GM08714 (cell line): ENCODE measurements around the gene B3GNT9.

Experiments used
- H3K4me3 ChIP-seq: fragments of 200-500 bp; sonication (Bioruptor generic); 2 replicates; pipeline ENCODE4 v1.5.1; 2014; ENCODE audit warnings: mild to moderate bottlenecking, low read length, inconsistent platforms
- ZNF274 ChIP-seq: IDR thresholded peaks from 2 replicates; pipeline ENCODE4 v1.6.1; 2012; ENCODE audit warnings: mild to moderate bottlenecking, low read depth, low read length

Gene B3GNT9

GRCh38 chr16:67108931-67109406, 41.8 kb downstream of the B3GNT9 start:
- no peak for TF ChIP-seq ZNF274
- no peak overlapping the region; the same call in 1 of the 2 replicates for H3K4me3 ChIP-seq

- H3K4me3 ChIP-seq, result no peak overlapping the region
These were observed 42.3 kb downstream of the B3GNT9 start for GRCh38 chr16:67108489-67108888.

GRCh38 chr16:67105881-67106280, 44.9 kb downstream of the B3GNT9 start:
- TF ChIP-seq ZNF274, result no peak
- no peak overlapping the region for H3K4me3 ChIP-seq

More at GRCh38 chr16:67108489-67108888, 42.3 kb downstream of the B3GNT9 start:
- TF ChIP-seq ZNF274, result no peak

GRCh38 chr16:67105246-67105645, 45.6 kb downstream of the B3GNT9 start:
- no peak for TF ChIP-seq ZNF274
- no peak overlapping the region for H3K4me3 ChIP-seq

GRCh38 chr16:67104845-67105244, 46.0 kb downstream of the B3GNT9 start:
- no peak overlapping the region for H3K4me3 ChIP-seq
- no peak for TF ChIP-seq ZNF274

DNA sequence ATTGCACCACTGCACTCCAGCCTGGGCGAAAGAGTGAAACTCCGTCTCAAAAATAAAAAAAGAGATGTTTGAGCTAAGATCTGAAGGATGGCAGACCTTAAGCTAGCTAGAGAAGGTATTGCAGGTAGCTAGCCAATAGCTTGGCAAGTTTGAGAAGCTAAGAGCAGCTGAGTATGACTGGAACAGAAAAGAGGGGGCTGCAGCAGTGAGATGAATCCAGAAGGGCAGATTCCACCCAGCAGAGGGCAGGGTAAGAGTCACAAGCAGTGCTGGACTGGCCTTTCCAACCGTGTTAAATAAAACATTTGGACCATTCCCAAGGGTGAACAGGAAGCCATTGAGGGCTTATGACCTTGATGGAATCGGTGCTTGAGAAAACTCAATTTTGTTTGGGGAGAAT, 46.7 kb downstream of the B3GNT9 start:
- no peak for TF ChIP-seq ZNF274
- H3K4me3 ChIP-seq, result no peak overlapping the region

DNA sequence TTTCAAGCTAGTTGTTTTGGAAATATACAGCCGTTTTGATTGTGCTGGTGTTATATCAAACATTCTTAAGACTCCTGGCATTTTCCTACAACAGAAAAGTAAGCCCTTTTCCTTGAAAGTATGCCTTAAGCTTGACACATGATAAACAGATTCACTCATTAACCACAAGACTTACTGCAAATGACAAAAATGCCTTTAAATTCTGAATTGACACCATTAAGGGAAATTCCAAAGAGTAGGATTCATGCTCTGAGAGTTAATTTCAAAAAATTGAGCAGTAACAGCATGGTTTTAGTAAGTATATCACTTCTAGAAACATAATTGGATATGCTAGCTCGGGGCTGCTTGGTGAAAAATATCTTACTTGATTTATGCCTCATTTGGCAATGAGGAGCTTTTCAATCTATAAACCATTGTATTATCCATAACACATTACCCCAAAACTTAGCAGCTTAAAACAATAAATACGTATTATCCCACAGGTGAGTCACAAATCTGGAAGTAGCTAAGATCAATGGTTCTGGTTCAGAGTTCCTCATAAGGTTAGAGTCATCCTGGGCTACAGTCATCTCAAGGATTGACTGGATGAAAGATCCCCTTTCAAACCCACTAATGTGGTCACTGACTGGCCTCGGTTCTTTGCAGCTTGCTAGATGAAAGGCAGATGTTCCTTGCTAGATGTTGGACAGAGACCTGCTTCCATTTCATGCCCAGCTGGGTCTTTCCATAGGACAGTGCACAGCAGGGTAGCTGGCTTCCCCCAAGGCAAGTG, 49.3 kb downstream of the B3GNT9 start:
- TF ChIP-seq ZNF274, result no peak
- no peak overlapping the region for H3K4me3 ChIP-seq

DNA sequence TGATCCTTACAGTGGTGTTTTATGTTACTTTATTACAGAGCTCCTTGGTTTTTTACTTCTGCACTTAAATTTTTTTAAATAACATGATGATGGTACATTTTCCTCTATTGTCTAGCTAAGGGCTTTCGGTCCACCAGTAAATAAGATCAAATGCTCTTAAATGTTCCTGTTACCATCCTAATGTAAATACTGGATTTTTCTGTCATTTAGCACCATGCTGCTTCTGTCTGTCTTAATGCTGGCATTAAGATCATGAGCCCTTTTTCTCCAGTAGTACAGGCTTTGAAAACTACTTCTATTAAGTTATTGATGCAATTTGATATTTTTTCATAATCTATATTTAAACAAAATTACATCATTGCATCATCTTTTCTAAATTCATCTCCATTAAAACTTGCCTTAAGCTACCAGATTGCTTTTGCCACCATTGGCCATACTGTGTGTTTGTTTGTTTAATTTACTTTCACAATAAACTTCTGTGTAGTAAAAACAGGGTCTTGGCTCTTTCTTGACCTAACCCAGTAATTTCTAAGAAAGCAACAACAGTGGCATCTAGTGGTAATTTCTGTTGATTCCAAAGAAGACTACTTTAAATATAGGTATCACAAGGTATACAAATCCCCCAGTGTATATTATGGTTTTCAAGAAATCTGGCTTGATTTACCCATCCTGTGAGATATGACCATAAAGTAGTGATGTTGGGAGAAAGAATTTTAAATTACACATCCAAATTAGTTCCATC, 50.1 kb downstream of the B3GNT9 start:
- no peak overlapping the region for H3K4me3 ChIP-seq
- no peak for TF ChIP-seq ZNF274

DNA sequence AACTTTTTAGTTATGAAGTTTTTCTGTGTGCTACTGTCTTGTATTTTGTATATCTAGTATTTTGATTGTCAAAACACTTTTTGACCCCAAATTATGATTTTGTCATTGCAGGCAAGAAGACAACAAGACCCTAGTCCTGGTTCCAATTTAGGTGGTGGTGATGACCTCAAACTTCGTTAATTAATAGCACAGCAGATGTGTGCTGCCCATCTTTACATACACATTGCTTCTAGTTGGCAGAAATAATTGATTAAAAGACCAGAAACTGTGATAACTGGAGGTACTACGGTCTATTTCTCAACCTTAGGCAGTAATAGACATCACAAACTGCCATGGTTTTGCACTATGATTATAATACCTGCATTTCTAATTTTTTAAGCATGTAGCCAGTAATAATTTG, 52.2 kb downstream of the B3GNT9 start:
- H3K4me3 ChIP-seq, result no peak overlapping the region

More for the DNA sequence above, 52.2 kb downstream of the B3GNT9 start:
- no peak for TF ChIP-seq ZNF274
